ENCODE data around the gene EVC.
"Not testable (repeated sequence)": the region's sequence is repeated elsewhere in the genome, so short reads cannot be mapped to it uniquely, and the experiment has no call there.

DNA sequence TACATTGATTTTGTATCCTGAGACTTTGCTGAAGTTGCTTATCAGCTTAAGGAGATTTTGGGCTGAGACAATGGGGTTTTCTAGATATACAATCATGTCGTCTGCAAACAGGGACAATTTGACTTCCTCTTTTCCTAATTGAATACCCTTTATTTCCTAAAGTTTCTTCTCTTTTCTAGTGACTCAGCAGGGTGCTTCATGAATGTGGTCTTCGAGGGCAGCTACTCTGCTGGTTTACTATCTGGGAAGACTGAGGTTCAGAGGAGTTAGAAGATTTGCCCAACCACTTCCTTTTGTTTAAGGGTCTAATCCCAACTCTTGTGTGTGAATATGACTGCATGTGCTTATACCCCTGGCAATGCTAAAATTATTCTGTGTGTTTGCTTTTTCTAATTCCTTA is 17.4 kb downstream of the EVC start:
- TF ChIP-seq, protein P1, sequence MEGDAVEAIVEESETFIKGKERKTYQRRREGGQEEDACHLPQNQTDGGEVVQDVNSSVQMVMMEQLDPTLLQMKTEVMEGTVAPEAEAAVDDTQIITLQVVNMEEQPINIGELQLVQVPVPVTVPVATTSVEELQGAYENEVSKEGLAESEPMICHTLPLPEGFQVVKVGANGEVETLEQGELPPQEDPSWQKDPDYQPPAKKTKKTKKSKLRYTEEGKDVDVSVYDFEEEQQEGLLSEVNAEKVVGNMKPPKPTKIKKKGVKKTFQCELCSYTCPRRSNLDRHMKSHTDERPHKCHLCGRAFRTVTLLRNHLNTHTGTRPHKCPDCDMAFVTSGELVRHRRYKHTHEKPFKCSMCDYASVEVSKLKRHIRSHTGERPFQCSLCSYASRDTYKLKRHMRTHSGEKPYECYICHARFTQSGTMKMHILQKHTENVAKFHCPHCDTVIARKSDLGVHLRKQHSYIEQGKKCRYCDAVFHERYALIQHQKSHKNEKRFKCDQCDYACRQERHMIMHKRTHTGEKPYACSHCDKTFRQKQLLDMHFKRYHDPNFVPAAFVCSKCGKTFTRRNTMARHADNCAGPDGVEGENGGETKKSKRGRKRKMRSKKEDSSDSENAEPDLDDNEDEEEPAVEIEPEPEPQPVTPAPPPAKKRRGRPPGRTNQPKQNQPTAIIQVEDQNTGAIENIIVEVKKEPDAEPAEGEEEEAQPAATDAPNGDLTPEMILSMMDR (IDR thresholded peaks at IDR 0.05; ENCODE audit: poor library complexity), result not testable (repeated sequence)
- not testable (repeated sequence) for TF ChIP-seq EZH2 (IDR thresholded peaks at IDR 0.05; ENCODE audit: borderline replicate concordance)
